H1 (cell line): ENCODE measurements around the gene ELOF1.

Experiments used
- CTCF ChIP-seq, 3 experiments: IDR thresholded peaks; 1 replicate in 2 of 3; 2 replicates in 1 of 3; pipeline versions ENCODE4 v1.5.1 to v1.6.1; 2011; ENCODE audit warnings: low read length in 3 of 3, mild to moderate bottlenecking in 3 of 3, inconsistent platforms in 2 of 3, low read depth in 1 of 3, moderate library complexity in 1 of 3; ENCODE audit not compliant: insufficient read depth in 1 of 3; ENCODE audit errors: control extremely low read depth in 1 of 3
- EZH2 ChIP-seq: fragments of 200-600 bp; sonication (generic); IDR thresholded peaks from 2 replicates; pipeline ENCODE4 v1.7.1; 2012; ENCODE audit warnings: low read depth, mild to moderate bottlenecking, moderate library complexity, low read length, inconsistent platforms; ENCODE audit not compliant: severe bottlenecking
- TAF1 ChIP-seq: IDR thresholded peaks from 2 replicates; pipeline ENCODE4 v1.6.1; 2011; ENCODE audit warnings: mild to moderate bottlenecking, low read depth, low read length
- USF2 ChIP-seq: IDR thresholded peaks from 2 replicates; pipeline ENCODE4 v1.6.1; 2011; ENCODE audit warnings: low read length, improper control_type of control experiment

GRCh38 chr19:11581740-11582139 is 22.7 kb upstream of the ELOF1 start:
- TF ChIP-seq USF2: no peak
- no peak for TF ChIP-seq EZH2
- TF ChIP-seq TAF1: no peak
- no peak for TF ChIP-seq CTCF (IDR thresholded peaks at IDR 0.05; ENCODE audit: control extremely low read depth in 1 of 3, insufficient read depth in 1 of 3, low read depth in 1 of 3, low read length in 3 of 3)
